Kidney (tissue), 14 donors: ENCODE results near the gene ASAP3. TPM values are rescaled to one million over a fixed set of nuclear protein-coding genes. Genes with fewer than 3 reads are reported as not detected.
A peak's percentile ranks its signal among the peaks of the same experiment; 100 is the strongest.

Source experiments
- DNase-seq, 5 donors: peaks; one replicate each; pipeline ENCODE4 v3.0.0-alpha.2; 2013 to 2020
- FAIRE-seq: peaks from 2 replicates; lab custom pipeline; 2012; peaks lifted over from hg19 to GRCh38; lab: Jason Lieb, UNC
- H3K27ac ChIP-seq, 2 donors: one replicate each; pipeline ENCODE4 v1.7.0; 2013; ENCODE audit warnings: low read depth in 2 of 2, low read length in 2 of 2, inconsistent platforms in 1 of 2
- H3K27me3 ChIP-seq: one replicate; pipeline ENCODE4 v1.7.1; 2013; ENCODE audit warnings: low read length, inconsistent platforms; ENCODE audit not compliant: control insufficient read depth, insufficient read depth
- H3K36me3 ChIP-seq, 3 donors: one replicate each; pipeline versions ENCODE4 v1.7.0 to v1.7.1; 2013; ENCODE audit warnings: low read length in 3 of 3, control low read depth in 1 of 3, inconsistent platforms in 1 of 3; ENCODE audit not compliant: insufficient read depth in 3 of 3, control insufficient read depth in 2 of 3
- H3K4me1 ChIP-seq, 3 donors: one replicate each; pipeline versions ENCODE4 v1.7.0 to v1.7.1; 2013; ENCODE audit warnings: low read length in 3 of 3, inconsistent platforms in 1 of 3, low read depth in 1 of 3; ENCODE audit not compliant: control insufficient read depth in 2 of 3, insufficient read depth in 2 of 3
- H3K4me3 ChIP-seq, 3 donors: one replicate each; pipeline versions ENCODE4 v1.7.0 to v1.8.1; 2013; ENCODE audit warnings: low read length in 3 of 3, control low read depth in 1 of 3, inconsistent platforms in 1 of 3
- H3K9ac ChIP-seq, 3 donors: one replicate each; pipeline versions ENCODE4 v1.7.0 to v1.7.1; 2013; ENCODE audit warnings: low read length in 3 of 3, control low read depth in 1 of 3, inconsistent platforms in 1 of 3
- H3K9me3 ChIP-seq, 3 donors: one replicate each; pipeline versions ENCODE4 v1.7.0 to v1.7.1; 2013; ENCODE audit warnings: low read length in 3 of 3, control low read depth in 1 of 3, inconsistent platforms in 1 of 3; ENCODE audit not compliant: control insufficient read depth in 2 of 3, insufficient read depth in 1 of 3
- CTCF ChIP-seq: IDR thresholded peaks from 3 replicates; pipeline ENCODE4 v1.5.1; 2012; ENCODE audit warnings: mild to moderate bottlenecking, moderate library complexity, borderline replicate concordance; ENCODE audit not compliant: insufficient read depth; ENCODE audit errors: extremely low read depth
- intact Hi-C: fragments of 100-400 bp; cut with DNase I; formaldehyde crosslinking; loops from one replicate; pipeline ENCODE4 v1.11.1; 2022
- polyA plus RNA-seq: library from polyadenylated mRNA; stranded (reverse); fragments of 350-450 nt; fragmentation: Illumina TruSeq; extraction: RNeasy Lipid Tissue Mini Kit (QIAGEN cat#74804); gene quantifications from one replicate; pipeline ENCODE4 v1.2.3, GENCODE V29; 2014; ENCODE audit warnings: low read depth, low replicate concordance; ENCODE audit not compliant: insufficient read depth
- total RNA-seq: library from RNA; stranded (reverse); fragmentation: NEBNext Ultra II Directional; extraction: Animal tissue kit (Norgen Biotek cat#: 25700); gene quantifications from one replicate; pipeline ENCODE4 v1.2.1, GENCODE V29; 2021
- donor health status: control.
- donor health status: control.
- donor health status: control.
- donor health status: control.
- donor health status: control.
- donor health status: DM: yes; HTN: yes; CAD: no.
- donor health status: Normal renal cell carcinoma (clear cell type).

ASAP3 gene
- total and polyA plus RNA-seq, 2 donors from 2014 or later, result 29.9 to 37.8 TPM

DNA sequence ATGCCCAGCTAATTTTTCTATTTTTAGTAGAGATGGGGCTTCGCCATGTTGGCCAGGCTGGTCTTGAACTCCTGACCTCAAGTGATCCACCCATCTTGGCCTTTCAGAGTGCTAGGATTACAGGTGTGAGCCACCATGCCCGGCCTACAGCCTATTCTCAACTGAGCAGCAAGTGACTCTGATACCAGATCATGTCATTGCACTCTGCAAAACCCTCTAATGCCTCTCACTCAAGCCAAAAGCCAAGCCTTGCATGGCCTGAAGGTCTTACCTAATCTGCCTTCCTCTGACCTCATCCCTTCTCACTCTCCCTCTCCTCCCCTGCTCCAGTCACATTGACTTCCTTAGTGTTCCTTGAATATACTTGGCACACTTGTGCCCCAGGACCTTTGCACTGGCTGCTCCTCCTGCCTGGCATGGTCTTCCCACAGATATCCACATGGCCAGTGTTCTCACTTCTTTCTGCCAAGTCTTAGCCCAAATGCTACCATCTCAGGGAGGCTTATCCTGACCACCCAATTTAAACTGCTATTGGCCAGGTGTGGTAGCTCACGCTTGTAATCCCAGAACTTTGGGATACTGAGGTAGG is 8.2 kb upstream of the ASAP3 start:
- no peak for DNase-seq
- no peaks in the 10 kb centered on the region for H3K27me3 ChIP-seq
- H3K27ac ChIP-seq, result no peak overlapping the region
- no peaks in the 10 kb centered on the region for H3K9me3 ChIP-seq
- intact Hi-C loops, result no loop called here
- H3K4me3 ChIP-seq, result no peak overlapping the region
- TF ChIP-seq CTCF, result no peak
- no peak for FAIRE-seq
- no peaks in the 10 kb centered on the region for H3K36me3 ChIP-seq
- no peaks in the 10 kb centered on the region for H3K4me1 ChIP-seq
- no peak overlapping the region for H3K9ac ChIP-seq

DNA sequence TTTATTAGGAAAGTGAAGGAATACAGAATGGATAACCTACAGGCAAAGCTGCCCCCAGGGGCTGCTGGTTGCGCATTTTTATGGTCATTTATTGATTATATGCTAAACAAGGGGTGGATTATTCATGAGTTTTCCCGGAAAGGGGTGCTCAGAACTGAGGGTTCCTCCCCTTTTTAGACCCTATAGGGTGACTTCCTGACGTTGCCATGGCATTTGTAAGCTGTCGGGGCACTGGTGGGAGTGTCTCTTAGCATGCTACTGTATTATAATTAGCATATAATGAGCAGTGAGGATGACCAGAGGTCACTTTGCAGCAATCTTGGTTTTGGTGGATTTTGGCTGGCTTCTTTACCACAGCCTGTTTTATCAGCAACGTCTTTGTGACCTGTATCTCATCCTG is 5.9 kb upstream of the ASAP3 start:
- H3K9me3 ChIP-seq, result no peaks in the 10 kb centered on the region
- FAIRE-seq, result no peak
- peaks cover 0 to under 1% (median 0%) of the 10 kb centered on the region in 3 donors for H3K4me1 ChIP-seq
- H3K9ac ChIP-seq, result no peak overlapping the region
- no peak for TF ChIP-seq CTCF
- H3K27me3 ChIP-seq, result no peaks in the 10 kb centered on the region
- no peak overlapping the region for H3K27ac ChIP-seq
- no peak for DNase-seq
- intact Hi-C loops, result no loop called here
- no peaks in the 10 kb centered on the region for H3K36me3 ChIP-seq
- H3K4me3 ChIP-seq, result no peak overlapping the region

GRCh38 chr1:23485002-23485332 is 988 bp upstream of the ASAP3 start:
- FAIRE-seq, result no peak
- H3K9me3 ChIP-seq, result no peaks in the 10 kb centered on the region
- H3K4me1 ChIP-seq, result peaks cover 0 to 10% (median 9%) of the 10 kb centered on the region in 3 donors
- no peak for DNase-seq
- intact Hi-C loops, result no loop called here
- no peak for TF ChIP-seq CTCF
- H3K36me3 ChIP-seq, result no peaks in the 10 kb centered on the region
- H3K4me3 ChIP-seq, result peak overlapping the region in 2 of 3 donors; percentile 26 to 64
- no peaks in the 10 kb centered on the region for H3K27me3 ChIP-seq
- H3K9ac ChIP-seq, result no peak overlapping the region
- no peak overlapping the region for H3K27ac ChIP-seq
